ENCODE measurements around the gene NF2.

DNA sequence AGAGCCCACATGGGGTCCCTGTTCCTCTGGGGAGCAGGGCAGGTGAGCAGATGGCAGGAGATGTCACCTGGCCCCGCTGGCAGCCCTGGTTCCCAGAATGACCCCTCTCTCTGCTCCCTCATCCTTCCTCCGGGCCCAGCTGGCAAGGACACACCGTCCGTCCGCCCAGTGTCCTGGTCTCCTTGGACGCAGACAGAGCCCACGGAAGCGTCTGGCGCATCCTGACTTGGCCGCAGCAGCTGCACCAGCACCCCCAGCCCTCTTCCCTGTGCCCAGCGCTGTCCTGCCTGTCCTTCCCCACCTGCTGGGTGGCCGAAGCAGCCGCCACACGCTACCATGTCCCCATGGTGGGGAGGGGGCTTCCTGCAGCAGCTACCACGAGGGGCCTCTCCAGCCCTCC, 106.8 kb downstream of the NF2 start:
- TF ChIP-seq, protein P1, sequence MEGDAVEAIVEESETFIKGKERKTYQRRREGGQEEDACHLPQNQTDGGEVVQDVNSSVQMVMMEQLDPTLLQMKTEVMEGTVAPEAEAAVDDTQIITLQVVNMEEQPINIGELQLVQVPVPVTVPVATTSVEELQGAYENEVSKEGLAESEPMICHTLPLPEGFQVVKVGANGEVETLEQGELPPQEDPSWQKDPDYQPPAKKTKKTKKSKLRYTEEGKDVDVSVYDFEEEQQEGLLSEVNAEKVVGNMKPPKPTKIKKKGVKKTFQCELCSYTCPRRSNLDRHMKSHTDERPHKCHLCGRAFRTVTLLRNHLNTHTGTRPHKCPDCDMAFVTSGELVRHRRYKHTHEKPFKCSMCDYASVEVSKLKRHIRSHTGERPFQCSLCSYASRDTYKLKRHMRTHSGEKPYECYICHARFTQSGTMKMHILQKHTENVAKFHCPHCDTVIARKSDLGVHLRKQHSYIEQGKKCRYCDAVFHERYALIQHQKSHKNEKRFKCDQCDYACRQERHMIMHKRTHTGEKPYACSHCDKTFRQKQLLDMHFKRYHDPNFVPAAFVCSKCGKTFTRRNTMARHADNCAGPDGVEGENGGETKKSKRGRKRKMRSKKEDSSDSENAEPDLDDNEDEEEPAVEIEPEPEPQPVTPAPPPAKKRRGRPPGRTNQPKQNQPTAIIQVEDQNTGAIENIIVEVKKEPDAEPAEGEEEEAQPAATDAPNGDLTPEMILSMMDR (IDR thresholded peaks at IDR 0.05): no peak
- no peak for TF ChIP-seq POLR2A (IDR thresholded peaks at IDR 0.05)

Measured in testis (tissue), 2 donors.